HepG2 (cell line): ENCODE results near the gene TRIM27. TPM values are rescaled to one million over a fixed set of nuclear protein-coding genes. Genes with fewer than 3 reads are reported as not detected.

Source experiments
- CTCF ChIP-seq: sonication (generic); formaldehyde crosslinking; IDR thresholded peaks from 2 replicates; pipeline ENCODE4 v1.5.0; 2020; ENCODE audit warnings: mild to moderate bottlenecking, missing genetic modification reagents, moderate library complexity
- PHF8 ChIP-seq: sonication (generic); formaldehyde crosslinking; IDR thresholded peaks from 2 replicates; pipeline ENCODE4 v1.5.0; 2020; ENCODE audit warnings: missing genetic modification reagents
- RAD21 ChIP-seq: fragments of 450-650 bp; formaldehyde crosslinking; IDR thresholded peaks from 2 replicates; pipeline ENCODE4 v1.5.0; 2020; ENCODE audit warnings: mild to moderate bottlenecking
- STAG1 ChIP-seq: sonication (generic); formaldehyde crosslinking; IDR thresholded peaks from 2 replicates; pipeline ENCODE4 v1.4.0; 2020; ENCODE audit warnings: missing genetic modification reagents
- ZNF12 ChIP-seq: sonication (generic); formaldehyde crosslinking; IDR thresholded peaks from 2 replicates; pipeline ENCODE4 v1.5.0; 2020; ENCODE audit warnings: missing genetic modification reagents
- ZNF556 ChIP-seq: sonication (generic); formaldehyde crosslinking; IDR thresholded peaks from 2 replicates; pipeline ENCODE4 v1.4.0; 2020; ENCODE audit warnings: mild to moderate bottlenecking, missing genetic modification reagents, borderline replicate concordance
- ZNF687 ChIP-seq: sonication (generic); formaldehyde crosslinking; IDR thresholded peaks from 2 replicates; pipeline ENCODE4 v1.5.1; 2020; ENCODE audit warnings: mild to moderate bottlenecking, missing genetic modification reagents, moderate library complexity
- polyA plus RNA-seq, 8 experiments: library from polyadenylated mRNA; depleted of rRNA in 3 of 8; stranded (reverse) in 7 of 8; unstranded in 1 of 8; fragments of >200 nt; fragmentation: Illumina TruSeq in 4 of 8; extraction: Trizol in 4 of 8; gene quantifications; 2 replicates each; pipeline versions ENCODE4 v1.2.1 to v1.2.3, GENCODE V29; 2011 to 2016; ENCODE audit warnings: low read depth in 4 of 8, missing spikeins in 1 of 8, mixed read lengths in 1 of 8; ENCODE audit not compliant: insufficient read depth in 1 of 8
- total RNA-seq, 5 experiments: library from RNA; depleted of rRNA; stranded (reverse); fragments of >200 nt; fragmentation: Illumina TruSeq; extraction: Trizol; gene quantifications; 2 replicates each; pipeline ENCODE4 v1.2.3, GENCODE V29; 2016; ENCODE audit warnings: low read depth in 1 of 5
- TF ChIP-seq, protein P1 (sequence below): sonication (generic); IDR thresholded peaks from 2 replicates; pipeline ENCODE4 v1.6.1; 2016; ENCODE audit warnings: low read depth, borderline replicate concordance
- TF ChIP-seq, protein P2 (sequence below): IDR thresholded peaks from 2 replicates; pipeline ENCODE4 v1.6.1; 2016; ENCODE audit warnings: missing genetic modification reagents, missing compliant biosample characterization

Gene TRIM27
- total and polyA plus RNA-seq, 2 of the 13 experiments (the other 11 are each of a cell fraction or from before 2014, with no cell fraction given), result 88.6 to 112 TPM

GRCh38 chr6:28872157-28872817 lies 51.5 kb downstream of the TRIM27 start (continued):
- TF ChIP-seq, protein P1, sequence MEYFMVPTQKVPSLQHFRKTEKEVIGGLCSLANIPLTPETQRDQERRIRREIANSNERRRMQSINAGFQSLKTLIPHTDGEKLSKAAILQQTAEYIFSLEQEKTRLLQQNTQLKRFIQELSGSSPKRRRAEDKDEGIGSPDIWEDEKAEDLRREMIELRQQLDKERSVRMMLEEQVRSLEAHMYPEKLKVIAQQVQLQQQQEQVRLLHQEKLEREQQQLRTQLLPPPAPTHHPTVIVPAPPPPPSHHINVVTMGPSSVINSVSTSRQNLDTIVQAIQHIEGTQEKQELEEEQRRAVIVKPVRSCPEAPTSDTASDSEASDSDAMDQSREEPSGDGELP, result 0 out of 2 replicates have a peak, but pooled peaks have one; percentile 19
- TF ChIP-seq ZNF687 (CRISPR knock-in tag) (peak; percentile 24; the same call in 1 of the 2 replicates), ZNF556 (0 out of 2 replicates have a peak, but pooled peaks have one; percentile 16), PHF8 (0 out of 2 replicates have a peak, but pooled peaks have one; percentile 17), STAG1 (peak; percentile 63), ZNF12 (CRISPR knock-in tag) (peak; percentile 72; the same call in 1 of the 2 replicates), RAD21 (CRISPR knock-in tag) (0 out of 2 replicates have a peak, but pooled peaks have one; percentile 27), CTCF (peak; percentile 70)
- TF ChIP-seq, protein P2, sequence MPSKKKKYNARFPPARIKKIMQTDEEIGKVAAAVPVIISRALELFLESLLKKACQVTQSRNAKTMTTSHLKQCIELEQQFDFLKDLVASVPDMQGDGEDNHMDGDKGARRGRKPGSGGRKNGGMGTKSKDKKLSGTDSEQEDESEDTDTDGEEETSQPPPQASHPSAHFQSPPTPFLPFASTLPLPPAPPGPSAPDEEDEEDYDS, result peak; percentile 44; the same call in 1 of the 2 replicates
